K562 (cell line): ENCODE data around the gene PAF1. TPM values are rescaled to one million over a fixed set of nuclear protein-coding genes. Genes with fewer than 3 reads are reported as not detected.

ENCODE experiments used
- ATAC-seq: fragments of 200-7000 bp; cut with Tn5 transposase; 3 replicates; pipeline ENCODE4 v1.9.1; 2020; ENCODE audit warnings: moderate library complexity
- BruUV-seq: library from RNA; stranded (reverse); fragments of 400-500 nt; replicated peaks from 2 replicates; lab custom pipeline; 2021; lab: Mats Ljungman, UMichigan
- CTCF ChIA-PET: fragments of 300-600 bp; formaldehyde crosslinking; extraction: SDS; loops from one replicate; lab custom pipeline; 2021; ENCODE audit warnings: low intra/inter-chr PET ratio; lab: Yijun Ruan, JAX
- POLR2A ChIA-PET: fragments of 300-600, 350-650 bp; sonication (Branson Sonifier 250); formaldehyde crosslinking; extraction: SDS; loops from one replicate; lab custom pipeline; 2021; ENCODE audit warnings: antibody characterized with exemption, inconsistent platforms; lab: Yijun Ruan, JAX
- DNase-seq, 4 experiments: peaks; one replicate each; pipeline versions ENCODE4 v3.0.0 to v3.0.0-alpha.2; 2011 to 2018; ENCODE audit warnings: low spot score in 3 of 4, mixed read lengths in 3 of 4; ENCODE audit errors: extremely low read depth in 1 of 4
- FAIRE-seq: peaks from 2 replicates; lab custom pipeline; 2011; peaks lifted over from hg19 to GRCh38; lab: Jason Lieb, UNC
- H2AFZ ChIP-seq: 2 replicates; pipeline ENCODE4 v1.6.0; 2011; ENCODE audit warnings: low read depth, low read length, control low read depth, inconsistent platforms
- H3K27ac ChIP-seq: fragments of 200-600 bp; 3 replicates; pipeline ENCODE4 v1.8.0; 2011; ENCODE audit warnings: low read depth, mild to moderate bottlenecking, control low read depth, inconsistent platforms, low read length, moderate library complexity, mixed read lengths; ENCODE audit errors: extremely low read depth
- H3K27me3 ChIP-seq, 2 experiments: fragments of 300-600 bp in 1 of 2; 2 replicates in 1 of 2; 3 replicates in 1 of 2; pipeline versions ENCODE4 v1.6.0 to v1.8.0; 2011; ENCODE audit warnings: inconsistent platforms in 2 of 2, low read length in 2 of 2, mild to moderate bottlenecking in 1 of 2, mixed read lengths in 1 of 2, moderate library complexity in 1 of 2; ENCODE audit not compliant: control insufficient read depth in 2 of 2, insufficient read depth in 2 of 2
- H3K36me3 ChIP-seq: fragments of 300-600 bp; 3 replicates; pipeline ENCODE4 v1.8.0; 2011; ENCODE audit warnings: mild to moderate bottlenecking, low read length, inconsistent platforms; ENCODE audit not compliant: control insufficient read depth, insufficient read depth
- H3K4me1 ChIP-seq, 2 experiments: fragments of 200-600 bp in 1 of 2; replicated peaks in 1 of 2; 2 replicates in 1 of 2; 3 replicates in 1 of 2; pipeline versions ENCODE4 v1.5.1 to v1.8.0; 2011; ENCODE audit warnings: inconsistent platforms in 2 of 2, low read length in 2 of 2, mild to moderate bottlenecking in 1 of 2, mixed read lengths in 1 of 2, moderate library complexity in 1 of 2; ENCODE audit not compliant: control insufficient read depth in 2 of 2, insufficient read depth in 2 of 2
- H3K4me2 ChIP-seq: 2 replicates; pipeline ENCODE4 v1.6.1; 2011; ENCODE audit warnings: low read length, control low read depth, inconsistent platforms, mixed read lengths; ENCODE audit not compliant: insufficient read depth
- H3K4me3 ChIP-seq: fragments of 200-600 bp; sonication (generic), shearing (Covaris generic); 2 replicates; pipeline ENCODE4 v1.5.1; 2016; ENCODE audit warnings: control low read depth, inconsistent platforms
- H3K79me2 ChIP-seq: fragments of 200-600 bp; 3 replicates; pipeline ENCODE4 v1.8.0; 2011; ENCODE audit warnings: low read length, inconsistent platforms; ENCODE audit not compliant: control insufficient read depth, insufficient read depth
- H3K9ac ChIP-seq, 2 experiments: 2 replicates each; pipeline versions ENCODE4 v1.6.0 to v1.6.1; 2011; ENCODE audit warnings: low read depth in 2 of 2, low read length in 2 of 2, control low read depth in 1 of 2, inconsistent platforms in 1 of 2, mild to moderate bottlenecking in 1 of 2, mixed read lengths in 1 of 2; ENCODE audit not compliant: insufficient read depth in 1 of 2
- H3K9me1 ChIP-seq: one replicate; pipeline ENCODE4 v1.6.0; 2011; ENCODE audit warnings: inconsistent platforms, mild to moderate bottlenecking, low read length, moderate library complexity; ENCODE audit not compliant: control insufficient read depth, insufficient read depth
- H3K9me3 ChIP-seq: replicated peaks from 2 replicates; pipeline ENCODE4 v1.5.1; 2011; ENCODE audit warnings: low read depth, low read length, inconsistent platforms; ENCODE audit not compliant: control insufficient read depth, insufficient read depth
- H4K20me1 ChIP-seq: replicated peaks from 2 replicates; pipeline ENCODE4 v1.6.1; 2011; ENCODE audit warnings: low read length, inconsistent platforms, mixed read lengths; ENCODE audit not compliant: control insufficient read depth, insufficient read depth
- CREB3L1 ChIP-seq: fragments of 450-650 bp; IDR thresholded peaks from 2 replicates; pipeline ENCODE4 v1.6.1; 2014; ENCODE audit warnings: low read depth, mild to moderate bottlenecking, moderate library complexity, borderline replicate concordance
- CTCF ChIP-seq, 3 experiments: IDR thresholded peaks in 2 of 3; conservative IDR thresholded peaks in 1 of 3; 2 replicates each; pipeline ENCODE4 v1.5.1; 2011 to 2012; ENCODE audit warnings: low read length in 3 of 3, mild to moderate bottlenecking in 3 of 3, control low read depth in 2 of 3, improper control_type of control experiment in 1 of 3, inconsistent platforms in 1 of 3, low read depth in 1 of 3, mixed read lengths in 1 of 3, moderate library complexity in 1 of 3; ENCODE audit not compliant: insufficient read depth in 2 of 3
- GATAD2A ChIP-seq: fragments of 450-650 bp; IDR thresholded peaks from 2 replicates; pipeline ENCODE4 v1.6.1; 2017
- MBD2 ChIP-seq: sonication (generic); IDR thresholded peaks from 2 replicates; pipeline ENCODE4 v1.6.1; 2016; ENCODE audit warnings: low read depth, borderline replicate concordance
- MEF2A ChIP-seq: IDR thresholded peaks from 2 replicates; pipeline ENCODE4 v1.6.1; 2011; ENCODE audit warnings: low read depth, mild to moderate bottlenecking, low read length, moderate library complexity; ENCODE audit not compliant: control insufficient read depth
- MTA3 ChIP-seq: fragments of 450-650 bp; formaldehyde crosslinking; IDR thresholded peaks from 2 replicates; pipeline ENCODE4 v1.6.1; 2017; ENCODE audit warnings: mild to moderate bottlenecking, borderline replicate concordance
- NR2C2 ChIP-seq, 2 experiments: fragments of 200-800 bp in 1 of 2; sonication (Bioruptor generic) in 1 of 2; sonication (generic) in 1 of 2; formaldehyde crosslinking in 1 of 2; IDR thresholded peaks; 2 replicates each; pipeline versions ENCODE4 v1.6.1 to v1.8.0; 2016 to 2022; ENCODE audit warnings: mild to moderate bottlenecking in 1 of 2, missing compliant biosample characterization in 1 of 2, missing genetic modification characterization in 1 of 2, missing genetic modification reagents in 1 of 2
- VEZF1 ChIP-seq: fragments of 200-800 bp; sonication (Bioruptor generic); IDR thresholded peaks from 2 replicates; pipeline ENCODE4 v1.6.1; 2017; ENCODE audit warnings: missing genetic modification characterization, missing compliant biosample characterization
- WGBS: fragments of 100-300 bp; shearing (Covaris generic); methylation state at CpG from one replicate; pipeline ENCODE4 v1.1.6; 2016; ENCODE audit warnings: low coverage, mixed read lengths; ENCODE audit not compliant: insufficient coverage; ENCODE audit errors: missing lambda C conversion rate; 5-methylcytosine and 5-hydroxymethylcytosine counted together
- in situ Hi-C: fragments of 300-500 bp; cut with MboI; formaldehyde crosslinking; loops from 4 replicates; pipeline ENCODE4 v1.15.0; 2018; ENCODE audit warnings: inconsistent platforms, mixed read lengths
- intact Hi-C: fragments of 100-400 bp; cut with micrococcal nuclease; formaldehyde crosslinking; loops from 2 replicates; pipeline ENCODE4 v1.14.2; 2022
- polyA plus RNA-seq, 8 experiments: library from polyadenylated mRNA; depleted of rRNA in 4 of 8; stranded (reverse) in 5 of 8; unstranded in 3 of 8; fragments of >200 nt; fragmentation: Nextera tagmentation in 2 of 8; fragmentation: Illumina TruSeq in 1 of 8; extraction: Ambion mirVana in 2 of 8; extraction: Trizol in 1 of 8; gene quantifications; 2 replicates each; pipeline versions ENCODE4 v1.2.1 to v1.2.3, GENCODE V29; 2011 to 2014; ENCODE audit warnings: inconsistent platforms in 1 of 8, missing spikeins in 1 of 8
- total RNA-seq, 7 experiments: library from RNA; depleted of rRNA in 6 of 7; stranded (reverse); fragments of >200 nt in 6 of 7; fragmentation: Illumina TruSeq in 2 of 7; extraction: Trizol in 2 of 7; gene quantifications; 2 replicates each; pipeline versions ENCODE4 v1.2.1 to v1.2.3, GENCODE V29; 2011 to 2021; ENCODE audit warnings: low replicate concordance in 1 of 7

PAF1 gene
- total and polyA plus RNA-seq, 9 of the 15 experiments (the other 6 are each of a cell fraction or from before 2014, with no cell fraction given), result 1.5 to 45.0 (median 33.8) TPM

GRCh38 chr19:39409208-39410016 lies 18.5 kb upstream of the PAF1 start:
- POLR2A ChIA-PET, result interaction anchor here (1.0 to 4.0 kb wide), 5 partner anchors 11 to 88 kb away, joined by 6 to 18 read pairs (median 12); partner anchors contain the start of genes MED29, PAF1 and RPS16
- H3K79me2 ChIP-seq, result peaks cover 60% of the 10 kb centered on the region
- peak overlapping the region; percentile 91 to 94 for H3K9ac ChIP-seq
- no peaks in the 10 kb centered on the region for H3K9me1 ChIP-seq
- WGBS, result under 1% methylated on average over 32 of the region's 52 CpGs
- DNase-seq, result peak; percentile 63 to 84 (median 74)
- intact Hi-C loops (loop anchor here (2.0 to 5.0 kb wide), 4 partner anchors 67 to 287 kb away; partner anchors contain the start of gene SAMD4B), in situ Hi-C loops (no loop called here)
- H3K27me3 ChIP-seq, result no peaks in the 10 kb centered on the region
- no TSS peak for BruUV-seq
- peaks cover 4% of the 10 kb centered on the region; the same call in 1 of the 2 replicates for H4K20me1 ChIP-seq
- ATAC-seq, result peak; percentile 32
- H3K36me3 ChIP-seq, result peaks cover 13% of the 10 kb centered on the region; the same call in 1 of the 3 replicates
- peak overlapping the region; percentile 61 for H3K4me3 ChIP-seq
- FAIRE-seq, result no peak
- peaks cover 50 to 76% of the 10 kb centered on the region in 2 experiments for H3K4me1 ChIP-seq
- CTCF ChIA-PET, result interaction anchor here (0.6 kb wide), 1 partner anchor 69 kb away, joined by 4 read pairs; no protein-coding TSS in a partner anchor
- H3K9me3 ChIP-seq, result no peaks in the 10 kb centered on the region
- H3K4me2 ChIP-seq, result peak overlapping the region; percentile 85
- H2AFZ ChIP-seq, result peak overlapping the region; percentile 85
- H3K27ac ChIP-seq, result peak overlapping the region; percentile 98
- TF ChIP-seq MBD2, result peak; percentile 24; the same call in 1 of the 2 replicates
- 0 out of 2 replicates have a peak, but pooled peaks have one; percentile 64 for TF ChIP-seq MTA3
- no peak for TF ChIP-seq NR2C2 (CRISPR knock-in tag; IDR thresholded peaks at IDR 0.05)
- peak; percentile 75; the same call in 1 of the 2 replicates for TF ChIP-seq NR2C2 (tag; IDR thresholded peaks at IDR 0.05)
- TF ChIP-seq GATAD2A, result peak; percentile 60
- TF ChIP-seq CTCF (IDR thresholded peaks at IDR 0.05 in 2 of 3, conservative IDR thresholded peaks at IDR 0.05 in 1 of 3; ENCODE audit: insufficient read depth in 2 of 3, low read depth in 1 of 3, low read length in 3 of 3), result 0 out of 6 replicates have a peak, but pooled peaks of 1 of the 3 experiments have one; percentile 1
- TF ChIP-seq VEZF1 (CRISPR knock-in tag), result peak; percentile 96
- no peak for TF ChIP-seq MEF2A
- 0 out of 2 replicates have a peak, but pooled peaks have one; percentile 3 for TF ChIP-seq CREB3L1
